NCI-H128 (cell line): ENCODE measurements around the gene DNAAF8.
"Not testable (repeated sequence)": the region's sequence is repeated elsewhere in the genome, so short reads cannot be mapped to it uniquely, and the experiment has no call there.

Source experiments
- DNase-seq: peaks from one replicate; lab custom pipeline; 2025; ENCODE audit not compliant: unreplicated experiment; lab: John Stamatoyannopoulos, UW

DNAAF8 gene

GRCh38 chr16:4780235-4780634 lies 45.9 kb downstream of the DNAAF8 start:
- DNase-seq = no peak

DNA sequence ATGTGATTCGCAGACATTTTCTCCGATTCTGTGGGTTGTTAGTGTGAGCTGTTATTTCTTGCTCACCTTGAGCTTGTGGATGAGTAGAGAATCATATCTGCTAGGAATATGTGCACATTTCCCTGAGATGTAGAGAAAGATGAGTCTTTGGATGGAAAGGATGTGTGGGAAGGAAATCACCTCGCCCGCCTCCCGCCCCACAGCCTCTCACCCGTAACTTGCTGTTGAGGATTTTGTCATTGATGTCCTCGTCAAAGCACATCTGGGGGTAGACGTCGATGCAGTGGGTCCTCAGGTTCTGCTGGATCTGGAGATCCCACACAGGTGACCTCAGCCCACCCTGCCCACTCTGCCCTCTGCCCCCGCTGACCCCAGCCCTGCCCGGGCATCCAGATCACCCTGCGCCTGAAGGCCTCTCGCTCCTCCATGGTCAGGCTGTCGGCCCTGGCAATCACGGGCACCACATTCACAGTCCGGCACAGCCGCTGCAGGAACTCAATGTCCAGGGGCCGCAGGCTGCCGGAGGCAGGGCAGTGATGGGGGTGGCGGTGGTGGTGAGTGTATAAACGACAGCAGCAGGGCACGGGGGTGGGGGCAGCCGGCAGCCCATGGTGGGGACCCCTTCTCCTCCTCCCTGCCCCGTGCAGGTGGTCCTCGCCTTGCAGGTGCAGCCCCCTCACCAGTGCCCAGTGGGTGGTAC lies 49.1 kb downstream of the DNAAF8 start:
- DNase-seq = no peak

DNA sequence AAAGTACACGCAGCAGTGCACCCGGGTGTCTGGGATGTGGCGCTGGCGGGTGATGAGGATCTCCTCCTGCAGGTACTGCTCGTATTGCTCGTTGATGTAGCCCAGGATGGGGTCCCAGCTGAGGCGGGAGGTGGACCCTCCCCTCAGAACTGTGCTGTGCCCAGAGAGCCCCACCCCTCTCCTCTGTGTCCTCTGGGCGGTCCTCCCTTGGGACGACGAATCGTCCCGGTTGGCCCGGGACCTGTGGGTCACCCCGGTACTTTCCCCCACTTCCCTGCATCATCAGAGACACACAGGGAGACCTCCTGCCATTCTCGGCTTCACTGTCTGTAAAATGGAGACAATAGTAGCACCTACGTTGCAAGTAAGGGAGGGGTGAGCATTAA lies 49.6 kb downstream of the DNAAF8 start:
- no peak for DNase-seq

- DNase-seq = not testable (repeated sequence)
Measured at GRCh38 chr16:4784444-4784987, 50.2 kb downstream of the DNAAF8 start.

DNA sequence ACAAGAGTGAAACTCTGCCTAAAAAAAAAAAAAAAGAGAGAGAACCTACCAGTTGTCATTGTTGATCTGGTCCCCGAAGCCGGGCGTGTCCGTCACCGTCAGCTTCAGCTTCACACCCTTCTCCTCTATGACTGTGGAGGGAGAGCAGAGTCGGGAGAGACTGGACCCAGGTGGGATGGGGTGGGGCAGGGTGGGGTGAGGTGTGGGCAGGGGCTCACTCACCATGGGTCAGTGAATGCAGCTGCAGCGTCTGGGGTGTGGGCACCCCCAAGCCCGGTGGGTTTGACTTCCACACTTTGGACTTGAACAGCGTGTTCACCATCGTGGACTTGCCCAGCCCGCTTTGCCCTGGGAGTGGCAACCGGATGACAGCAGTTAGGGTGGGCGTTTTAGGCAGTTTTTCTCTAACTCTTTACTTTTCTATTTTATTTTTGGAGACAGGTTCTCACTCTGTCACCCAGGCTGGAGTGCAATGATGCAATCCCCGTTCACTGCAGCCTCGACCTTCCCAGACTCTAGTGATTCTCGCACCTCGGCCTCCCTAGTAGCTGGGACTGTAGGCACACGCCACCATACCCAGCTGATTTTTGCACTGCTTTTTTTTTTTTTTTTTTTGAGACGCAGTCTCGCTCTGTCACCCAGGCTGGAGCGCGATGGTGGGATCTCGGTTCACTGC lies 51.6 kb downstream of the DNAAF8 start:
- no peak for DNase-seq

- DNase-seq = no peak
Measured at GRCh38 chr16:4787068-4787467, 52.7 kb downstream of the DNAAF8 start.

DNA sequence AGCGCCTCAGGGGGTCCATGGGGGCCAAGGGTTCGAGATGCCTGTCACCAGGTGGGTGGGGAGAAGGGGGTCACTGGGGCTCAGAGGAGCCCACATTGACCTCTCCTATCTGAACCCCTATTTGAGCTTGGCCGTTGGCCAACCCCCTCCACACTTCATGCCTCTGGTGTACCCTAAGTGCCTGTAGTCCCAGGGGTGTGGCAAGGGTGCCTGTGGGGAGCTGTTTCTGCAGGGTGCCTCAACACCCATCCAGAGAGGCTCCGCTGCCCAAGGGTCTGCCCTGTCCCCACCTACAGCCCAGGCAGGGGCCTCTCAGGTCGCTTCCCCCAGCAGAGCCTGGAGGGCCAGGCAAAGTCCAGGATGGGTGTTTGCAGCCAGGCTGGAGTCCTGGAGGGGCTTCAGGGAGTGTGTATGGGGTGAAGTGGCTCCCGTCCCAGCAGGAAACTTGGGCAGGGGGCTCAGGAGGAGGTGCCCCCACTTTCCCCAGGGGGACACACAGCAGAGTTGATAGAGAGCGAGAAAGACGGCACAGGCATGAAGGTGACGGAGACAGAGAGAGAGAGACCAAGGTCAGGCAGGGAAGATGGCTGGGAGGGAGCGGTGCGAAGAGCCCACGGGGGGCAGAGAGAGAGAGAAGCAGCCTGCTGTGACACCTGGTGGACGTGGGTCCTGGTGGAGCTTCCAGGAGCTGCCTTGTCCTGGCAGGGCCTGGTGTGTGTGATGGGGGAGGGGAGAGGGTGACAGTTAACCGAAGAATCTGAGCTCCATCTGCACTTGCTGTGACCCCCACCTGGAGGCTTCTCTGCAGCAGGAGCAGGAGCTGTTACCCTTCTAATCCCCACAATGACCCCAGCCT lies 53.5 kb downstream of the DNAAF8 start, which contains the start of gene SEPTIN12:
TSS of gene SEPTIN12 (minus strand) at position 719 of the 856 bp plus-strand sequence. CDS start at position 19, 700 bp downstream.
- no peak for DNase-seq

GRCh38 chr16:4788489-4788889 lies 54.2 kb downstream of the DNAAF8 start:
- no peak for DNase-seq

GRCh38 chr16:4788910-4789309 lies 54.6 kb downstream of the DNAAF8 start:
- DNase-seq = no peak

GRCh38 chr16:4790261-4790660 lies 55.9 kb downstream of the DNAAF8 start:
- DNase-seq = no peak

- no peak for DNase-seq
Measured at GRCh38 chr16:4790871-4791270, 56.5 kb downstream of the DNAAF8 start.

DNA sequence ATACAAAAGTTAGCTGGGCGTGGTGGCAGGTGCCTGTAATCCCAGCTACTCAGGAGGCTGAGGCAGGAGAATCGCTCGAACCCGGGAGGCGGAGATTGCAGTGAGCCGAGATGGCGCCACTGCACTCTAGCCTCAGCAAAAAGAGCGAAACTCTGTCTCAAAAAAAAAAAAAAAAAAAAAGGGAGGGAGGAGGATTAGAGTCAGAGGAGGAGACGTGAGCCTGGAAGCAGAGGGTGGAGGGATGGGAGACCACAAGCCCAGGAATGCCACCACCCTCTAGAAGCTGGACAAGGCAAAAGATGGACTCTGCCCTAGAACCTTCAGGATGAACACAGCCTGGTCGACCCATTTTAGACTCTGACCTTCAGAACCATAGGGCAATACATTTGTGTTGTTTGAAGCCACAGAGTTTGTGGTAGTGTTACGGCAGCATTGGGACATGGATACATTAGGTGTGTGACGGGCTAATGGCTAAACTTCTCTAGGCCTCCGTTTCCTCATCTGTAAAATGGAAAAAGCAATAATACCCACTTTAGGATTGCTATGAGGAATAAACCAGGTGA lies 58.7 kb downstream of the DNAAF8 start:
- no peak for DNase-seq

GRCh38 chr16:4795181-4795827 lies 61.0 kb downstream of the DNAAF8 start, which contains the start of gene SMIM22:
SMIM22 (plus strand) TSS chr16:4795369; CDS start chr16:4795735, 366 bp downstream.
- no peak for DNase-seq

GRCh38 chr16:4795828-4796572 lies 61.7 kb downstream of the DNAAF8 start:
- no peak for DNase-seq

- no peak for DNase-seq
Measured at GRCh38 chr16:4796982-4797804, 62.9 kb downstream of the DNAAF8 start.

GRCh38 chr16:4797805-4798252 lies 63.5 kb downstream of the DNAAF8 start:
- DNase-seq = no peak

GRCh38 chr16:4798456-4798855 lies 64.1 kb downstream of the DNAAF8 start:
- DNase-seq = no peak
